Neural cell (in vitro differentiated cells): ENCODE measurements around the gene PPARGC1A. TPM values are rescaled to one million over a fixed set of nuclear protein-coding genes. Genes with fewer than 3 reads are reported as not detected.

Experiments
- H2AFZ ChIP-seq: fragments of 200-600, 300-800 bp; sonication (generic), shearing (Covaris generic); 2 replicates; pipeline ENCODE4 v1.6.0; 2014; ENCODE audit warnings: low read depth, mild to moderate bottlenecking, antibody characterized with exemption, low read length, moderate library complexity
- H3F3A ChIP-seq: fragments of 200-600 bp; shearing (Covaris generic); 2 replicates; pipeline ENCODE4 v1.6.1; 2016; ENCODE audit warnings: mild to moderate bottlenecking, moderate library complexity, mixed read lengths, antibody characterized with exemption, low read length; ENCODE audit not compliant: insufficient read depth, poor library complexity, severe bottlenecking
- H3K27ac ChIP-seq: fragments of 200-600, 300-800 bp; sonication (generic), shearing (Covaris generic); 2 replicates; pipeline ENCODE4 v1.5.1; 2014; ENCODE audit warnings: mild to moderate bottlenecking, low read length, moderate library complexity
- H3K27me3 ChIP-seq: fragments of 300-800, 200-600 bp; sonication (generic), shearing (Covaris generic); 2 replicates; pipeline ENCODE4 v1.6.0; 2014; ENCODE audit warnings: mild to moderate bottlenecking, low read depth, low read length, moderate library complexity; ENCODE audit not compliant: insufficient read depth
- H3K36me3 ChIP-seq: fragments of 300-800, 200-600 bp; sonication (generic), shearing (Covaris generic); 2 replicates; pipeline ENCODE4 v1.5.1; 2014; ENCODE audit warnings: mild to moderate bottlenecking, antibody characterized with exemption, low read length, moderate library complexity; ENCODE audit not compliant: insufficient read depth
- H3K4me2 ChIP-seq: fragments of 300-800, 200-600 bp; sonication (generic), shearing (Covaris generic); 2 replicates; pipeline ENCODE4 v1.6.0; 2014; ENCODE audit warnings: mild to moderate bottlenecking, low read length
- H3K4me3 ChIP-seq: fragments of 300-800, 200-600 bp; sonication (generic), shearing (Covaris generic); 2 replicates; pipeline ENCODE4 v1.5.1; 2014; ENCODE audit warnings: mild to moderate bottlenecking, low read length, moderate library complexity
- H3K79me2 ChIP-seq: fragments of 200-600 bp; shearing (Covaris generic); replicated peaks from 2 replicates; pipeline ENCODE4 v1.6.0; 2014; ENCODE audit warnings: mild to moderate bottlenecking, low read length, moderate library complexity; ENCODE audit not compliant: insufficient read depth
- H3K9ac ChIP-seq: fragments of 300-800, 200-600 bp; sonication (generic), shearing (Covaris generic); 2 replicates; pipeline ENCODE4 v1.6.1; 2016; ENCODE audit warnings: mild to moderate bottlenecking, low read length, mixed read lengths
- H3K9me2 ChIP-seq: fragments of 200-600 bp; shearing (Covaris generic); 2 replicates; pipeline ENCODE4 v1.6.1; 2016; ENCODE audit warnings: mild to moderate bottlenecking, low read length, mixed read lengths; ENCODE audit not compliant: insufficient read depth
- H3K9me3 ChIP-seq: fragments of 200-600, 300-800 bp; sonication (generic), shearing (Covaris generic); 2 replicates; pipeline ENCODE4 v1.6.1; 2016; ENCODE audit warnings: mild to moderate bottlenecking, mixed run types, low read length, moderate library complexity, mixed read lengths
- H4K20me1 ChIP-seq: fragments of 200-600 bp; shearing (Covaris generic); 2 replicates; pipeline ENCODE4 v1.6.1; 2016; ENCODE audit warnings: mild to moderate bottlenecking, mixed run types; ENCODE audit not compliant: insufficient read depth
- CTCF ChIP-seq: fragments of 450-650 bp; IDR thresholded peaks from 2 replicates; pipeline ENCODE4 v1.5.1; 2014; ENCODE audit warnings: antibody characterized with exemption, mild to moderate bottlenecking, moderate library complexity; ENCODE audit not compliant: poor library complexity, severe bottlenecking
- EP300 ChIP-seq: fragments of 450-650 bp; conservative IDR thresholded peaks from 2 replicates; pipeline ENCODE4 v1.6.1; 2014; ENCODE audit warnings: antibody characterized with exemption, mild to moderate bottlenecking, moderate library complexity; ENCODE audit not compliant: poor library complexity, severe bottlenecking
- EZH2 ChIP-seq: fragments of 200-600, 300-800 bp; shearing (Covaris generic), sonication (generic); IDR thresholded peaks from 2 replicates; pipeline ENCODE4 v1.6.1; 2014; ENCODE audit warnings: antibody characterized with exemption, low read length, borderline replicate concordance, mild to moderate bottlenecking; ENCODE audit not compliant: insufficient read depth, poor library complexity, severe bottlenecking
- MXI1 ChIP-seq: fragments of 450-650 bp; conservative IDR thresholded peaks from 2 replicates; pipeline ENCODE4 v1.6.1; 2014; ENCODE audit warnings: antibody characterized with exemption, mild to moderate bottlenecking; ENCODE audit not compliant: poor library complexity, severe bottlenecking
- POLR2AphosphoS5 ChIP-seq: IDR thresholded peaks from 2 replicates; pipeline ENCODE4 v1.6.1; 2012
- RAD21 ChIP-seq: fragments of 450-650 bp; conservative IDR thresholded peaks from 2 replicates; pipeline ENCODE4 v1.6.1; 2014; ENCODE audit warnings: antibody characterized with exemption, mild to moderate bottlenecking, moderate library complexity
- SMC3 ChIP-seq: fragments of 450-650 bp; conservative IDR thresholded peaks from 2 replicates; pipeline ENCODE4 v1.6.1; 2014; ENCODE audit warnings: antibody characterized with exemption, mild to moderate bottlenecking, moderate library complexity; ENCODE audit not compliant: poor library complexity
- TAF1 ChIP-seq: IDR thresholded peaks from 2 replicates; pipeline ENCODE4 v1.6.1; 2012; ENCODE audit warnings: low read depth
- polyA plus RNA-seq: library from polyadenylated mRNA; depleted of rRNA; stranded (reverse); fragments of >200 nt; gene quantifications from 2 replicates; pipeline ENCODE4 v1.2.3, GENCODE V29; 2014

Gene PPARGC1A
- polyA plus RNA-seq, 1 donor from 2014 or later = 7.2 TPM

GRCh38 chr4:23763559-23763958 is 126.3 kb downstream of the PPARGC1A start:
- Histone ChIP-seq H3K9me2 (no peaks in the 10 kb centered on the region), H3F3A (peaks cover 3% of the 10 kb centered on the region), H3K27me3 (no peaks in the 10 kb centered on the region), H4K20me1 (no peaks in the 10 kb centered on the region), H3K4me2 (no peak overlapping the region), H3K9ac (no peak overlapping the region), H2AFZ (no peak overlapping the region), H3K9me3 (no peaks in the 10 kb centered on the region), H3K79me2 (no peaks in the 10 kb centered on the region), H3K36me3 (no peaks in the 10 kb centered on the region), H3K27ac (no peak overlapping the region), H3K4me3 (no peak overlapping the region)
- no peak for TF ChIP-seq SMC3

- Histone ChIP-seq H3K27ac (no peak overlapping the region), H3K79me2 (no peaks in the 10 kb centered on the region), H3K4me3 (no peak overlapping the region), H3K27me3 (no peaks in the 10 kb centered on the region), H3F3A (peaks cover 2% of the 10 kb centered on the region), H4K20me1 (no peaks in the 10 kb centered on the region), H3K4me2 (no peak overlapping the region), H3K9me2 (no peaks in the 10 kb centered on the region), H3K9me3 (no peaks in the 10 kb centered on the region), H3K9ac (no peak overlapping the region), H3K36me3 (no peaks in the 10 kb centered on the region), H2AFZ (no peak overlapping the region)
- no peak for TF ChIP-seq POLR2AphosphoS5
- TF ChIP-seq CTCF = no peak
- no peak for TF ChIP-seq EP300
- TF ChIP-seq SMC3 = no peak
- no peak for TF ChIP-seq RAD21
Observed at GRCh38 chr4:23762551-23762950, 127.3 kb downstream of the PPARGC1A start.

GRCh38 chr4:23759066-23759465 is 130.8 kb downstream of the PPARGC1A start:
- Histone ChIP-seq H2AFZ (no peak overlapping the region), H3K4me3 (no peak overlapping the region), H3K79me2 (no peaks in the 10 kb centered on the region), H3K27me3 (no peaks in the 10 kb centered on the region), H3K9ac (no peak overlapping the region), H3K9me2 (no peaks in the 10 kb centered on the region), H3K36me3 (no peaks in the 10 kb centered on the region), H3K9me3 (no peaks in the 10 kb centered on the region), H3F3A (no peaks in the 10 kb centered on the region), H3K27ac (no peak overlapping the region), H4K20me1 (no peaks in the 10 kb centered on the region), H3K4me2 (no peak overlapping the region)
- no peak for TF ChIP-seq RAD21

- no peaks in the 10 kb centered on the region for H3K9me3 ChIP-seq
- no peaks in the 10 kb centered on the region for H3K27me3 ChIP-seq
- H3F3A ChIP-seq = no peaks in the 10 kb centered on the region
- no peaks in the 10 kb centered on the region for H4K20me1 ChIP-seq
- H2AFZ ChIP-seq = no peak overlapping the region
- no peaks in the 10 kb centered on the region for H3K36me3 ChIP-seq
- no peak overlapping the region for H3K9ac ChIP-seq
- H3K4me2 ChIP-seq = no peak overlapping the region
- H3K9me2 ChIP-seq = no peaks in the 10 kb centered on the region
- H3K27ac ChIP-seq = no peak overlapping the region
- H3K4me3 ChIP-seq = no peak overlapping the region
- no peaks in the 10 kb centered on the region for H3K79me2 ChIP-seq
- TF ChIP-seq CTCF (no peak), EP300 (no peak), TAF1 (no peak), MXI1 (no peak), SMC3 (no peak), RAD21 (no peak), POLR2AphosphoS5 (no peak), EZH2 (no peak)
Observed at GRCh38 chr4:23754688-23755087, 135.2 kb downstream of the PPARGC1A start.
